GM20000 (cell line): ENCODE results near the gene CHTF18.

Experiments used
- DNase-seq: peaks from one replicate; pipeline ENCODE4 v3.0.0; 2012; ENCODE audit warnings: low spot score
- TF ChIP-seq, protein P1 (sequence below): IDR thresholded peaks from 2 replicates; pipeline ENCODE4 v1.5.1; 2012; ENCODE audit warnings: mild to moderate bottlenecking, control low read depth; ENCODE audit errors: extremely low read depth, missing control alignments

Gene CHTF18

DNA sequence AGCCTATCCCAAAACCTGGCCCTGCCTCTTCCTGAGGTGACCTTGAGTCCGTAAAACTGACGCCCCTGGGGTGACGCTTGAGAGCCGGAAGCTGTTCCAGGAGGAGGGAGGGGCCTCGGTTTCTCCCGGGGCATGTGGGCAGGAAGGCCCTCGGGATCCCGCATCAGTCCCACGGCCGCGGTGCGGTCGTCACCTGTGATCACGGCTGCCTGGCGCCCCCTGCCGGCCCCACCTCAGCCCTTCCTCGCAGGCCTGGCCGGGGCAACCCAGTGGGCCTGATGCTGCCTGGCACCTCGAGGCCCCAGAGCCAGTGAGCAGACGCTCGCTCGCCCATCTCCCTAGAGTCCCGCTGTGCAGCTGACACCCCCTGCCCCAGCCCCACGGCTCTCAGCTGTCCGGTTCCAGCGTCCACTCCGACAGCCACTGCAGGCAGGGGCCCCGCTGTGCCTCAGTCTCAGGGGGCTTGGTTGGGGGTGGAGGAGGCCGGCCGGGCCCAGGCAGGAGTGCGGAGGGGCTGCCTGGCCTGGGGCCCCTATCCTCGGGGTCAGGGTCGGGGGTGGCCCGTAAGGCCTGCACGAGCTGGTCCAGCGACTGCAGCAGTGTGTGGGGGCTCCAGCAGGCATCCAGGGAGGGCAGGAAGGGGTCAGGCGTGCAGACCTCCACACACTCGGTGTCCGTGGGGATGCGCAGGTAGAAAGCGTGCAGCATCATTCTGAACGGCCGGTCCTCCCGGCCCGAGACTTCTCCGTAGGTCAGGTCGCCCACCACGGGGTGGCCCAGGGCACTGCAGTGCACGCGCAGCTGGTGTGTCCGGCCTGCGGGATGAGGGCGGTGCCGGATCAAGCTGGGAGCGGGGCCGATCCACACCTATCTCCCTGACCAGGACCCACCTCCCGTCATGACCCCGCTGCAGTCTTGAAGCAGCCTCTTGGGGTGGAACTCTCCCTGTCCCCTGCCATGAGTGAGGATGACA, 2.6 kb upstream of the CHTF18 start:
- TF ChIP-seq, protein P1, sequence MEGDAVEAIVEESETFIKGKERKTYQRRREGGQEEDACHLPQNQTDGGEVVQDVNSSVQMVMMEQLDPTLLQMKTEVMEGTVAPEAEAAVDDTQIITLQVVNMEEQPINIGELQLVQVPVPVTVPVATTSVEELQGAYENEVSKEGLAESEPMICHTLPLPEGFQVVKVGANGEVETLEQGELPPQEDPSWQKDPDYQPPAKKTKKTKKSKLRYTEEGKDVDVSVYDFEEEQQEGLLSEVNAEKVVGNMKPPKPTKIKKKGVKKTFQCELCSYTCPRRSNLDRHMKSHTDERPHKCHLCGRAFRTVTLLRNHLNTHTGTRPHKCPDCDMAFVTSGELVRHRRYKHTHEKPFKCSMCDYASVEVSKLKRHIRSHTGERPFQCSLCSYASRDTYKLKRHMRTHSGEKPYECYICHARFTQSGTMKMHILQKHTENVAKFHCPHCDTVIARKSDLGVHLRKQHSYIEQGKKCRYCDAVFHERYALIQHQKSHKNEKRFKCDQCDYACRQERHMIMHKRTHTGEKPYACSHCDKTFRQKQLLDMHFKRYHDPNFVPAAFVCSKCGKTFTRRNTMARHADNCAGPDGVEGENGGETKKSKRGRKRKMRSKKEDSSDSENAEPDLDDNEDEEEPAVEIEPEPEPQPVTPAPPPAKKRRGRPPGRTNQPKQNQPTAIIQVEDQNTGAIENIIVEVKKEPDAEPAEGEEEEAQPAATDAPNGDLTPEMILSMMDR, result peak; percentile 88
- peak; percentile 88 for DNase-seq

DNA sequence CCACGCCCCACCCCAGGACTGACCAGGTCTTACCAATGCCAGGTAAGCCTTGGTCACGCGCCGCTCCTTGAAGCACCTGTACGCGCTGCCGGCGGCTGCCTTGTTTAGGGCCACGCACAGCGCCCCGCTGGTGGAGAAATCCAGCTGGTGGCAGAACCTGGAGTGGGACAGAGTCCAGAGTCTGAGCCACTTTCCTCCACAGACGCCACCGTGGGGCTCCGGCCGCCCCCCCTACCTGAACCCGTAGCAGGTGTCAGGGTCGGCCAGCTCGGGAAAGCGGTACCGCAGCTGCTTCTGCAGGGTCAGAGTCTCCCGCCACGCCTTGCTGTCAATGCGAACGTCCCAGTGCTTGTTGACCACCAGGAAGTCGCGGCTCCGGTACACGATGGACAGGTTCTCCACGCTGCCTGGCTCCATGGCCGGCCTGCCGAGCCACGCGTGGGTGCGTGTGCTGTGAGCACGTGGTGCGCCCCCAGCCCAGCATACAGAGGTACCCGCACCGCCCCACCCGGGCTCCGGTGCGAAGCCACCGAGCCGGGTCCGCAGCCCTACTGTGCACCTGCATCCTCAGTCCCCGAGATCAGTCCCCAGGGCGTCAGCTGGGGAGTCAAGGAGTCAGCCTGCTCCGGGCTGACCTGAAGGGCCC, 976 bp upstream of the CHTF18 start:
- TF ChIP-seq, protein P1, result no peak
- DNase-seq, result no peak

DNA sequence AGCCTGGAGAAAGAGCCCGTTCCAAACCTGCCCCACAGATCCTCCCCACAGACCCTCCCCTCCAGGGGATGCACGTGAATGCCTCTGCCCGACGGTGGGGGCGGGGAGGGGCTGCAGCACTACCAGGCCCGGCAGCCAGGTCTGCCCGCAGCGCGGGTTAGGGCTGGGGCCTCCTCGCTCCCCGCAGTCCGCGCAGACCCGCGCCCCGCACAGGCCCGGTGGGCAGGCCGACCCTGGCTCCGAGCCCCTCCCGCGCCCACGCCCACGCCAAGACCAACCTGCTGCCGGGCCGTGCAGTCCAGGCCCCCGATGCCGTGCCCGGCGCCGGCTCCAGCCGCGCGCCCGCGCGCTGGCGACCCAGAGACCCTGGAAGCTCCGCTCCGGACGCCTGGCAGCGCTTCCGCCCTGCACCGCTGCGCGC, 432 bp upstream of the CHTF18 start, which contains the start of gene RPUSD1:
TSS of gene RPUSD1 (minus strand) at position 404 of the 421 bp plus-strand sequence. CDS start 644 bp downstream, outside the sequence.
- TF ChIP-seq, protein P1, result no peak
- DNase-seq, result no peak

DNA sequence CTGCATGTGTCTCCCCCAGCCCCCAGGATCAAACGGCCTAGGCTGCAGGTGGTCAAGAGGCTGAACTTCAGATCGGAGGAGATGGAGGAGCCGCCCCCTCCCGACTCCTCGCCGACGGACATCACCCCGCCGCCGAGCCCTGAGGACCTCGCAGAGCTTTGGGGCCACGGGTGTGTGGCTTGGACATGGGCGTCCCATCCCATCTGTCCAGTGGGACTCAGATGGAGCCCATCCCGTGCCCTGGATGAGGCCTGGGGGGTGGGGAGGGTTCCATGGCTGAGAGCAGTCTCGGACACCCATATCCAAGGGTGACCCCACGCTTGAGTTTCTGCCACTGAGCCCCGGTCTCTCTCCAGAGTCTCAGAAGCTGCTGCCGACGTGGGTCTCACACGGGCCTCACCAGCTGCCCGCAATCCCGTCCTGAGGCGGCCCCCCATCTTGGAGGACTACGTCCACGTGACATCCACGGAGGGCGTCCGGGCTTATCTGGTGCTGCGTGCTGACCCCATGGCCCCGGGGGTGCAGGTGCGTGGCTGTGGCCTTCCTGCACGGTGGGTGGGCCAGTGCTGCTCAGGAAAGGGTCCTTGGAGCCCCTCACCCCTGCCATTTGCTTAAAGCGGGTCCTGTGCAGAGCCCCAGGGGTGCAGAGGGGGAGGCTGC, 901 bp downstream of the CHTF18 start:
- no peak for DNase-seq
- TF ChIP-seq, protein P1, result no peak

DNA sequence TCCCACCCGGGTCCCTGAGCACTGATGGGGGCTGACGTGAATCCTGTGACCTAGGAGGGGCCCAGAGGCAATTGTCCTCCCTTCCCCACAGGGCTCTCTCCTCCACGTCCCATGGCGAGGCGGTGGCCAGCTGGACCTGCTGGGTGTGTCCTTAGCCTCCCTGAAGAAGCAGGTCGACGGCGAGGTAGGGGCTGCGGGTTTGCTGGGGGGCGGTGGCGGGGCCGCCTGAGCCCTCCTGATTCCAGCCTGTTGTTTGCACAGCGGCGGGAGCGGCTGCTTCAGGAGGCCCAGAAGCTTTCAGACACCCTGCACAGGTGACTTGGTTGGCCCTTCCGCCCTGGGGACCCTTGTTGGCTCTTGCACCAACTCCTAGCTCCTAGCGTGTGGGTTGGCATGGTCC, 1.7 kb downstream of the CHTF18 start:
- DNase-seq, result no peak
- TF ChIP-seq, protein P1, result no peak

DNA sequence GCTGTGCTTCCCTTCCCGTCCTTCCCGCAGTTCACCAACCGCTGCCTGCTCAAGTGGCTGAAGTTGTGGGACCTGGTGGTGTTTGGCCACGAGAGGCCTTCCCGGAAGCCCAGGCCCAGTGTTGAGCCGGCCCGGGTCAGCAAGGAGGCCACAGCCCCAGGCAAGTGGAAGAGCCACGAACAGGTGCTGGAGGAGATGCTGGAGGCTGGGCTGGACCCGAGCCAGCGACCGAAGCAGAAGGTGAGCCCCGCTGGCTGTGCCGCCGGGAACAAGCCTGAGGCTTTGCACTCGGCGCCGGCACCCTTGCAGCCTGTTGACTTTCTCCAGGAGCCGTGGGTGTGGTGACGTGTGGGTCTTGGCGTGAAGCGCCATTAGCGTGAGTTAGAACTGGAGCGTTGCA, 2.7 kb downstream of the CHTF18 start:
- no peak for DNase-seq
- TF ChIP-seq, protein P1, result no peak
